Gastroesophageal sphincter (tissue), 4 donors: Measurements from ENCODE around the gene MRPL3. TPM values are rescaled to one million over a fixed set of nuclear protein-coding genes. Genes with fewer than 3 reads are reported as not detected.

Experiments used
- ATAC-seq: fragments of 150-250 bp; one replicate; pipeline ENCODE4 v1.9.1; 2016; ENCODE audit warnings: mild to moderate bottlenecking, moderate library complexity
- H3K27ac ChIP-seq, 4 donors: fragments of 200-600 bp; sonication (generic) in 3 of 4; 1 replicate in 3 of 4; 2 replicates in 1 of 4; pipeline ENCODE4 v1.5.1; 2016 to 2019
- H3K27me3 ChIP-seq: fragments of 200-600 bp; sonication (generic); one replicate; pipeline ENCODE4 v1.5.1; 2019
- H3K36me3 ChIP-seq, 2 donors: fragments of 200-600 bp; sonication (generic); one replicate each; pipeline ENCODE4 v1.5.1; 2019; ENCODE audit warnings: control low read depth in 1 of 2
- H3K4me1 ChIP-seq, 3 donors: fragments of 200-600 bp; sonication (generic); 1 replicate in 2 of 3; 2 replicates in 1 of 3; pipeline ENCODE4 v1.5.1; 2016 to 2019; ENCODE audit warnings: control low read depth in 2 of 3
- H3K4me3 ChIP-seq, 2 donors: fragments of 200-600 bp; sonication (generic); one replicate each; pipeline ENCODE4 v1.5.1; 2019; ENCODE audit warnings: mild to moderate bottlenecking in 1 of 2, moderate library complexity in 1 of 2
- H3K9me3 ChIP-seq, 3 donors: fragments of 200-600 bp; sonication (generic); one replicate each; pipeline ENCODE4 v1.5.1; 2017 to 2019; ENCODE audit warnings: control low read depth in 2 of 3
- CTCF ChIP-seq, 4 experiments: fragments of 200-600 bp in 2 of 4; fragments of 450-650 bp in 2 of 4; sonication (generic) in 1 of 4; IDR thresholded peaks; one replicate each; pipeline ENCODE4 v1.5.1; 2017 to 2019; ENCODE audit warnings: antibody characterized with exemption in 4 of 4, mild to moderate bottlenecking in 2 of 4, moderate library complexity in 2 of 4
- EP300 ChIP-seq: sonication (generic); formaldehyde crosslinking; IDR thresholded peaks from one replicate; pipeline ENCODE4 v1.6.1; 2017; ENCODE audit warnings: antibody characterized with exemption, mild to moderate bottlenecking
- POLR2A ChIP-seq, 2 donors: fragments of 450-650 bp; IDR thresholded peaks; one replicate each; pipeline ENCODE4 v1.6.1; 2017; ENCODE audit warnings: antibody characterized with exemption in 2 of 2, mild to moderate bottlenecking in 2 of 2, moderate library complexity in 1 of 2
- POLR2AphosphoS5 ChIP-seq: sonication (generic); formaldehyde crosslinking; IDR thresholded peaks from one replicate; pipeline ENCODE4 v1.6.1; 2017; ENCODE audit warnings: antibody characterized with exemption
- WGBS, 2 donors: methylation state at CpG; one replicate each; pipeline ENCODE4 v1.1.5; 2018; ENCODE audit warnings: low coverage in 1 of 2; 5-methylcytosine and 5-hydroxymethylcytosine counted together
- total RNA-seq, 4 donors: library from RNA; depleted of rRNA; stranded (reverse); fragments of >200 nt; gene quantifications; one replicate each; pipeline ENCODE4 v1.1.0, GENCODE V29; 2016

Gene MRPL3
- total RNA-seq, 4 donors from 2014 or later: 62.1 to 95.9 (median 85.6) TPM

- Histone ChIP-seq H3K27ac (no peak overlapping the region), H3K27me3 (peaks cover 11% of the 10 kb centered on the region), H3K36me3 (no peaks in the 10 kb centered on the region), H3K4me1 (no peaks in the 10 kb centered on the region), H3K9me3 (no peaks in the 10 kb centered on the region), H3K4me3 (no peak overlapping the region)
- no peak for TF ChIP-seq CTCF (IDR thresholded peaks at IDR 0.05)
- TF ChIP-seq POLR2A (IDR thresholded peaks at IDR 0.05): no peak
- no peak for TF ChIP-seq EP300
- TF ChIP-seq POLR2AphosphoS5: no peak
- ATAC-seq: no peak
These were observed 29.9 kb upstream of the MRPL3 start for GRCh38 chr3:131532645-131533044.

- Histone ChIP-seq H3K9me3 (no peaks in the 10 kb centered on the region), H3K36me3 (no peaks in the 10 kb centered on the region), H3K27ac (no peak overlapping the region), H3K4me1 (peaks cover 0 to 7% (median 0%) of the 10 kb centered on the region in 3 donors), H3K27me3 (peaks cover 28% of the 10 kb centered on the region), H3K4me3 (no peak overlapping the region)
- no peak for ATAC-seq
- WGBS, 2 donors: 36 to 50% methylated on average over 1 of the region's 1 CpG
- TF ChIP-seq EP300 (no peak), POLR2AphosphoS5 (no peak), CTCF (IDR thresholded peaks at IDR 0.05) (no peak), POLR2A (IDR thresholded peaks at IDR 0.05) (no peak)
These were observed 28.1 kb upstream of the MRPL3 start for GRCh38 chr3:131530843-131531242.

GRCh38 chr3:131530388-131530787 is 27.6 kb upstream of the MRPL3 start:
- no peak for ATAC-seq
- Histone ChIP-seq H3K27me3 (peaks cover 33% of the 10 kb centered on the region), H3K27ac (no peak overlapping the region), H3K9me3 (no peaks in the 10 kb centered on the region), H3K4me1 (peaks cover 0 to 7% (median 0%) of the 10 kb centered on the region in 3 donors), H3K36me3 (no peaks in the 10 kb centered on the region), H3K4me3 (no peak overlapping the region)
- WGBS, 2 donors: 73 to 100% methylated on average over 1 of the region's 1 CpG
- TF ChIP-seq POLR2A (IDR thresholded peaks at IDR 0.05) (no peak), EP300 (no peak), POLR2AphosphoS5 (no peak), CTCF (IDR thresholded peaks at IDR 0.05) (no peak)

DNA sequence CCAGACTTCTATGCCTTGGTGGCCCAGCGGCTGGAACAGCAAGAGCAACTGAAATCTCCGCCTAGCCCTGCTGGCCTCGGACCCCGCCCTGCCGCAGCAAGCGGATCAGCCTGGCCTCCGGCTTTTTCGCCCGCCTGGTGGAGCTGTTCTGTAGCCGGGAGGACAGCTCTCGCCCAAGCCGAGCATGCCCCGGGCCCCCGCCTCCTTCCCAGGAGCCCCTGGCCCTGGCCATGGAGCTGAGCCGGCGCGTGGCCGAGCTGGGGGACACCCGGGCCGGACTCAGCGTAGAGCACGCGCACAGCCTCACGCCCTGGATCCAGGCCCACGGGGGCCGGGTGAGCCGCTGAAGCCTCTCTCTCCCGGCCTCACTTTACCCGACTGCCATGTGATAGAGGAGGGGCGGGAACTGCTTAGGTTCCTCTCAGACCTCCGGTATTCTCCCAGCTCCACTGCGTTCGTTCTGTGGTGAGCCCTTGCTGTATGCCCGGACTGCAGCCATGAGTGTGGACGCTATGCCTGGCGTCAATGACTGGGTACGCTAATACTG is 24.1 kb upstream of the MRPL3 start:
- ATAC-seq: peak; percentile 50
- peaks cover 37% of the 10 kb centered on the region for H3K27me3 ChIP-seq
- H3K36me3 ChIP-seq: no peaks in the 10 kb centered on the region
- TF ChIP-seq POLR2A (IDR thresholded peaks at IDR 0.05): no peak
- no peak for TF ChIP-seq EP300
- no peak for TF ChIP-seq POLR2AphosphoS5
- TF ChIP-seq CTCF (IDR thresholded peaks at IDR 0.05): peak in 1 of 4 experiments; percentile 39
- peaks cover 0 to 7% (median 0%) of the 10 kb centered on the region in 3 donors for H3K4me1 ChIP-seq
- no peaks in the 10 kb centered on the region for H3K9me3 ChIP-seq
- H3K27ac ChIP-seq: no peak overlapping the region
- no CpG with 5 or more reads among the region's 37 CpGs for WGBS, 2 donors
- peak overlapping the region in 1 of 2 donors; percentile 40 for H3K4me3 ChIP-seq

GRCh38 chr3:131518680-131519079 is 15.9 kb upstream of the MRPL3 start:
- Histone ChIP-seq H3K9me3 (peaks cover 0 to 10% (median 0%) of the 10 kb centered on the region in 3 donors), H3K36me3 (no peaks in the 10 kb centered on the region), H3K4me3 (no peak overlapping the region), H3K27ac (no peak overlapping the region), H3K4me1 (no peaks in the 10 kb centered on the region), H3K27me3 (no peaks in the 10 kb centered on the region)
- TF ChIP-seq EP300: no peak
- 75 to 78% methylated on average over 2 to 6 of the region's 7 CpGs for WGBS, 2 donors
- ATAC-seq: no peak
